Pancreas (tissue), 10 donors: Measurements from ENCODE around the gene CARD14. TPM values are rescaled to one million over a fixed set of nuclear protein-coding genes. Genes with fewer than 3 reads are reported as not detected.

Source experiments
- ATAC-seq, 4 donors: fragments of 200-7000 bp; cut with Tn5 transposase; one replicate each; pipeline versions ENCODE4 v1.8.0 to v1.9.1; 2020; ENCODE audit warnings: mild to moderate bottlenecking in 4 of 4, moderate library complexity in 4 of 4
- DNase-seq, 6 donors: peaks; one replicate each; pipeline ENCODE4 v3.0.0-alpha.2; 2020
- FAIRE-seq: peaks from 2 replicates; lab custom pipeline; 2012; peaks lifted over from hg19 to GRCh38; lab: Jason Lieb, UNC
- H3K27ac ChIP-seq, 4 donors: fragments of 200-600 bp; sonication (generic); 1 replicate in 3 of 4; 2 replicates in 1 of 4; pipeline versions ENCODE4 v1.5.0 to v1.8.0; 2020
- H3K27me3 ChIP-seq, 4 donors: fragments of 200-600 bp; one replicate each; pipeline ENCODE4 v1.8.0; 2021
- H3K36me3 ChIP-seq, 3 donors: fragments of 200-600 bp; sonication (generic) in 1 of 3; one replicate each; pipeline versions ENCODE4 v1.5.0 to v1.8.0; 2020 to 2021
- H3K4me1 ChIP-seq, 3 donors: fragments of 200-600 bp; one replicate each; pipeline ENCODE4 v1.8.0; 2021
- H3K4me3 ChIP-seq, 4 donors: fragments of 200-600 bp; sonication (generic) in 2 of 4; one replicate each; pipeline versions ENCODE4 v1.5.0 to v1.8.0; 2020 to 2021
- H3K9me3 ChIP-seq, 4 donors: fragments of 200-600 bp; one replicate each; pipeline ENCODE4 v1.8.0; 2021
- CTCF ChIP-seq, 4 donors: fragments of 200-600 bp; sonication (generic) in 3 of 4; IDR thresholded peaks; one replicate each; pipeline versions ENCODE4 v1.5.0 to v1.8.0; 2021; ENCODE audit warnings: antibody characterized with exemption in 4 of 4
- WGBS, 2 donors: extraction: QIAGEN DNeasy Blood & Tissue Kit; methylation state at CpG; one replicate each; pipeline ENCODE4 v1.1.7; 2013; 5-methylcytosine and 5-hydroxymethylcytosine counted together
- intact Hi-C, 3 donors: fragments of 100-400 bp; cut with DNase I; formaldehyde crosslinking; loops; one replicate each; pipeline versions ENCODE4 v1.11.1 to v1.14.2; 2022
- polyA plus RNA-seq, 2 donors: library from polyadenylated mRNA; stranded (reverse); fragments of 200-250 nt; gene quantifications; one replicate each; pipeline ENCODE4 v1.2.3, GENCODE V29; 2013
- total RNA-seq, 6 donors: library from RNA; stranded (reverse); fragmentation: NEBNext Ultra II Directional in 4 of 6; extraction: Animal tissue kit (Norgen Biotek cat#: 25700) in 4 of 6; gene quantifications; one replicate each; pipeline versions ENCODE4 v1.2.1 to v1.2.4, GENCODE V29; 2021 to 2023
- donor health status: healthy with polysubstance abuse.
- donor health status: DM: no; HTN: no; CAD: no; lungs with moderate emphysema.
- donor health status: DM: no; HTN: no; CAD: no.
- donor health status: control.
- donor health status: control.
- donor health status: Bipolar disorder and iron deficiency.
- donor health status: DM: yes; HTN: yes; CAD: no.
- donor health status: DM: no; HTN: no; CAD: no.
- donor health status: DM: no; HTN: no; CAD: no.
- donor health status: DM: yes; HTN: yes; CAD: no.

Gene CARD14
- total and polyA plus RNA-seq, 8 donors = 0.06 to 0.33 (median 0.28) TPM; not detected in 3

DNA sequence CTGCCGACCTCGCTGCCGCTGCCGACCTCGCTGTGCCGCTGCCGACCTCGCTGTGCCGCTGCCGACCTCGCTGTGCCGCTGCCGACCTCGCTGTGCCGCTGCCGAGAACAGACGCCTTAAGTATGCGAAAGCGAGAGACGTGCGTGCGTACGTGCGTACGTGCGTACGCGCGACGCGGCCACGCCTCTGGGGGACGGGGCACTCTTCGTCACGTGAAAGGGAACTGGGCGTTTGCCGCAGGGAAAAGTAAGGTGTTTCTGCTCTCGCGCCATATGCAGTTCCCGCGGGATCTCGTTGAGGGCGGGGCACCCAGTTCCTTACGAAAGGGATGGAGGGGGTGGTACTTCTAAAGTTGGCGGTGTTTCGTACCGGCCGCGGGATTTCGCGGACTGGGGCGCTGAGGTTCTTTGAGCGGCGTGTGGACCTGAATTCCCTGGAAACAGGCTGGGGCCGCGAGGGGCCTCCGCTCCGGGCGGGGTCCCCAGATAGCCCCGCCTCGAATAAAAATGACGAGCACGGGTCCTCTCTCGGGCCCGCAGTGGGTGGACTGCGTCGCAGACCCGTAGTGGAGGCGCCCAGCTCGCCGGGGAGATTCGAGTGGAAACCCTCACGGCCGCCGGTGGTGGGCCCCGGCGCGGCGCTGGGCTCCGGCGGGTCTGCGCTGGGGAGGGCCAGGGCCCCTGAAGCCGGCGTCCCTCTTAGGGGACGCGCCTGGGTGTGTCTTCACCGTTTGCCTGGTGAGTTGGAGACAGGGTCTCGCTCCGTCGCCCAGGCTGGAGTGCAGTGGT lies 22.6 kb upstream of the CARD14 start, which contains the start of gene EIF4A3:
TSS of gene EIF4A3 (minus strand) at position 94 of the 788 bp plus-strand sequence. CDS start 167 bp downstream, outside the sequence.
- Histone ChIP-seq H3K4me1 (peaks cover 0 to 20% (median 0%) of the 10 kb centered on the region in 3 donors), H3K36me3 (peaks cover 4 to 16% (median 14%) of the 10 kb centered on the region in 3 donors), H3K9me3 (no peaks in the 10 kb centered on the region), H3K27ac (peak within 1 kb of the TSS; percentile 57 to 86 (median 79)), H3K4me3 (peak within 1 kb of the TSS; percentile 73 to 98 (median 96)), H3K27me3 (no peaks in the 10 kb centered on the region)
- FAIRE-seq (peak; percentile 96), DNase-seq (peak; percentile 96 to 99 (median 98)), ATAC-seq (peak; percentile 94 to 97 (median 96))
- WGBS, 2 donors = 0% methylated on average over 86 to 90 of the region's 90 CpGs
- TF ChIP-seq CTCF (IDR thresholded peaks at IDR 0.05) = no peak
- intact Hi-C loops = no loop called here

- intact Hi-C loops = no loop called here
- no peak for TF ChIP-seq CTCF (IDR thresholded peaks at IDR 0.05)
- Histone ChIP-seq H3K4me3 (no peak overlapping the region), H3K9me3 (no peaks in the 10 kb centered on the region), H3K36me3 (no peaks in the 10 kb centered on the region), H3K4me1 (peaks cover 0 to 3% (median 0%) of the 10 kb centered on the region in 3 donors), H3K27ac (no peak overlapping the region), H3K27me3 (no peaks in the 10 kb centered on the region)
- FAIRE-seq (no peak), DNase-seq (no peak), ATAC-seq (no peak)
- 77 to 82% methylated on average over 5 of the region's 5 CpGs for WGBS, 2 donors
Observed at GRCh38 chr17:80151333-80151732, 18.5 kb upstream of the CARD14 start.

DNA sequence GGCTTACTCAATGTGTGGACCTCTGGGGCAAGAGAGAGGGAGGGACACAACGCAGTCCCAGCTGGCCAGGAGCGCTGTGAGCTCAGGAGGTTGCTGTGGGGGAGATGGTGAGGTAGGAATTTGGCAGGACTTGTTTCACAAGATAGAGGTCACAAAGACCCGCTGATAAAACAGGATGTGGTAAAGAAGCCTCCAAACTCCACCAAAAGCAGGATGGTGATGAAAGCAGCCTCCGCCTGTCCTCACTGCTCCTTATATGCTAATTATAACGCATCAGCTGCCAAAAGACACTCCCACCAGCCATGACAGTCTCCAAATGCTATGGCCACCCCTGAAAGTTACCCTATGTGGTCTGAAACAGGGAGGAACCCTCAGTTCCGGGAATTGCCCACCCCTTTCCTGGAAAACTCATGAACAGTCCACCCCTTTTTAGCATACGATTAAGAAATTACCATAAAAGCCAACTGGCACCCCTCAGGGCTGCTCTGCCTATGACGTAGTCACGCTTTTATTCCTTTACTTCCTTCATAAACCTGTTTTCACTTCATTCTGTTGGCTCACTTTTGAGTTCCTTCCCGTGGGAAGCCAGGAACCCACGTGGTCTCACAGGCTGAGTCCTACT lies 17.6 kb upstream of the CARD14 start:
- WGBS, 2 donors = 74 to 78% methylated on average over 11 of the region's 11 CpGs
- DNase-seq (no peak), FAIRE-seq (no peak), ATAC-seq (no peak)
- peaks cover 0 to 3% (median 0%) of the 10 kb centered on the region in 3 donors for H3K4me1 ChIP-seq
- intact Hi-C loops = no loop called here
- no peaks in the 10 kb centered on the region for H3K27me3 ChIP-seq
- no peak for TF ChIP-seq CTCF (IDR thresholded peaks at IDR 0.05)
- H3K4me3 ChIP-seq = no peak overlapping the region
- H3K27ac ChIP-seq = no peak overlapping the region
- no peaks in the 10 kb centered on the region for H3K36me3 ChIP-seq
- H3K9me3 ChIP-seq = no peaks in the 10 kb centered on the region

DNA sequence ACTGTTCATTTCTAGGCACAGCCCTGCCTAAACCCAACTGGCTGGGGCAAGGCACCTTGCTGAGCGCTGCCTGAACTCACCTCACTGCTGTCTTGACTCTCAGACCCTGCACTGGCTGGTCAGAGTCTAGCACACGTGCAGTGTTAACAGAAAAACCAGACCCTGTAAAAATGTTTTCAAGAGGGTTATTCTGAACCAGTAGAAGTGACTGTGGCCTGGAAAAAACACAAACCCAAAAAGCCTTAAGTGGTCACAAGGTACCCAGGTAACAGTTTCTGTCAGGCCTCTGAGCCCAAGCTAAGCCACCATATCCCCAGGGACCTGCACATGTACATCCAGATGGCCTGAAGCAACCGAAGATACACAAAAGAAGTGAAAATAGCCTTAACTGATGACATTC lies 16.8 kb upstream of the CARD14 start:
- no peak for FAIRE-seq
- no peak for TF ChIP-seq CTCF (IDR thresholded peaks at IDR 0.05)
- DNase-seq = no peak
- Histone ChIP-seq H3K9me3 (no peaks in the 10 kb centered on the region), H3K36me3 (no peaks in the 10 kb centered on the region), H3K4me3 (no peak overlapping the region), H3K27me3 (no peaks in the 10 kb centered on the region), H3K4me1 (peaks cover 0 to 3% (median 0%) of the 10 kb centered on the region in 3 donors), H3K27ac (no peak overlapping the region)
- intact Hi-C loops = no loop called here
- 63 to 70% methylated on average over 3 of the region's 3 CpGs for WGBS, 2 donors
- no peak for ATAC-seq
